ENCODE results near the gene AUTS2.
A peak's percentile ranks its signal among the peaks of the same experiment; 100 is the strongest.

AUTS2 gene

GRCh38 chr7:70312336-70312735 is 714.1 kb downstream of the AUTS2 start:
- Mint-ChIP-seq H3K9me3 (ENCODE audit: low read depth) (no peaks in the 10 kb centered on the region), H3K27ac (no peak overlapping the region), H3K27me3 (no peaks in the 10 kb centered on the region), H3K36me3 (no peaks in the 10 kb centered on the region), H3K4me3 (no peak overlapping the region), H3K4me1 (ENCODE audit: low read depth) (peaks cover 35% of the 10 kb centered on the region)

GRCh38 chr7:70313271-70313670 is 715.0 kb downstream of the AUTS2 start:
- no peak overlapping the region for H3K27ac Mint-ChIP-seq
- no peaks in the 10 kb centered on the region for H3K9me3 Mint-ChIP-seq (ENCODE audit: low read depth)
- H3K27me3 Mint-ChIP-seq: no peaks in the 10 kb centered on the region
- H3K4me3 Mint-ChIP-seq: no peak overlapping the region
- H3K36me3 Mint-ChIP-seq: no peaks in the 10 kb centered on the region
- H3K4me1 Mint-ChIP-seq (ENCODE audit: low read depth): peaks cover 35% of the 10 kb centered on the region

DNA sequence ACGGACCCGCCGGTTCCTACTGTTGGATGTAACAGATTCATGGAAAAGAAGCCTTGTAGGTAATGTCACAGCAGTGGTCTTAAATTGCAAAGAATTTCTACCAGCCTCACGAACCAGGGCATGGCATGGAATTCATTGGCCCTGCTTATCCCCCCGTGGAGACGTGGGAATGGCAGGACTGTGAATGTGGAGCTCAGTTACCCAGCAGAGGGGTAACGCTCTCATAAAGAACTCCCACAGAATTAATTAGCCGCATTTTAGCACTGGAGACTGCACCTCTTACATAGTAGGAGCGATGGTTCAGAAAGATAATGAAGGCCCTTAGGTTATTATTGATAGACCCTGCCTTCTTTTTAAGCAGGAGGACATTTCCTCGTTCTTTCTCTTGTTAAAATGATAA is 715.4 kb downstream of the AUTS2 start:
- H3K4me1 Mint-ChIP-seq (ENCODE audit: low read depth): peaks cover 37% of the 10 kb centered on the region
- no peaks in the 10 kb centered on the region for H3K9me3 Mint-ChIP-seq (ENCODE audit: low read depth)
- H3K27me3 Mint-ChIP-seq: no peaks in the 10 kb centered on the region
- H3K4me3 Mint-ChIP-seq: no peak overlapping the region
- no peaks in the 10 kb centered on the region for H3K36me3 Mint-ChIP-seq
- no peak overlapping the region for H3K27ac Mint-ChIP-seq

DNA sequence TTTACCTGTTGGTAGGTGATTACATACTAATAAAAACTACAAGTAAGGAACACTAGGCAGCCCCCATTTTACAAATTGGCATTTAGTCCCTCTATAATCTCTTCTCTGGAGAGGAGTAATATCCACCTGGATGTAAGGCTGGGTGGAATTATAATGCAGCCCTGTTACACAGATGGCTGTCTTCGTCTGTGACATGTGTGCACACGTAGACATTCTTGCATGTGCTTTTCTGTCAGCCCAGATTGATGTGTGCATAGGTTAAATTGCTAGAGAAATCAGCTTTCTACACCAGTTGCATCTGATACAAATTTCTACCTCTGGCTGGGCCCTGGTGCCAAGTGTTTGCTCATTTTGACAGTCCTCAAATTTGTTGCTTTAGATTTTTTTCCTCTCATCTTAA is 715.9 kb downstream of the AUTS2 start:
- Mint-ChIP-seq H3K4me3 (no peak overlapping the region), H3K4me1 (ENCODE audit: low read depth) (peaks cover 42% of the 10 kb centered on the region)

DNA sequence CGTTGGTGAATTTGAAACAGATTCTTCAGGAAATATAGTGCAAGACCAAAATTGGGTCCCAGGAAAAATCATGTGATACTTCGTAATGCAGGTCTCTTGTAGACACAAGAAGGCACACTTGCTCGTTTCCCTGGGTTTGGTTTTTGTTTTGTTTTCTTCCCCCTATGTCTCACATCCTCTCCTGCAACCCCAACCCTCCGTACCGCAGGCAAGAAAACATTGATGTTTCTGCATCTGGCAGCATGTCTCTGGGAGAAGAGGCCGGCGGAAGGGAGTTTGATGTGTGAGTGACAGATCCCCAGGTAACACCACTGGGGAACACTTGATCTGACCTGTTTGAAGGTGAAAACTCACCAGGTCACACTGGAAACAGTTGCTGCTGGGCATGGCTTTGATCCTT is 718.5 kb downstream of the AUTS2 start:
- Mint-ChIP-seq H3K4me3 (peak overlapping the region; percentile 21), H3K27ac (peak overlapping the region; percentile 12), H3K36me3 (no peaks in the 10 kb centered on the region)

More for the DNA sequence above, 715.9 kb downstream of the AUTS2 start:
- no peaks in the 10 kb centered on the region for H3K27me3 Mint-ChIP-seq
- H3K36me3 Mint-ChIP-seq: no peaks in the 10 kb centered on the region
- H3K9me3 Mint-ChIP-seq (ENCODE audit: low read depth): no peaks in the 10 kb centered on the region
- no peak overlapping the region for H3K27ac Mint-ChIP-seq

DNA sequence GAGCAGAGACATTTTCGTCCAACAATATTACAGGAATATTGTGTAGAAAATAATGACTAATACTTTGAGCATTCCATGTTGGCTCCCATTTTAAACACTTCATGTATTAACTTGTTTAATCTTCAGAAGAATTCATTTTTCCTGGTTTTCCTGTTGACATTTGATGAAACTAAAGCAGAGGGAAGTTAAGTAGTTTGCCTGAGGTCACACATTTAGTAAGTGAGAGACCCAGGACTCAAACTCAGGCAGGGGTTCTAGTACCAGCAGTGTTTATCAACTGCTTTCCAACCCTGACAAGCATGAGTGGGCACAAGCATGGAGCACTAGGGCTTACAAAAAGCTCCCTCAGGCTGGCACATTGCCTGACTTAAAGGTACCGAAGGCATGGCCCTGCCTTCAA is 719.1 kb downstream of the AUTS2 start:
- H3K9me3 Mint-ChIP-seq (ENCODE audit: low read depth): no peaks in the 10 kb centered on the region
- no peak overlapping the region for H3K27ac Mint-ChIP-seq
- no peak overlapping the region for H3K4me3 Mint-ChIP-seq
- H3K36me3 Mint-ChIP-seq: no peaks in the 10 kb centered on the region
- H3K4me1 Mint-ChIP-seq (ENCODE audit: low read depth): peaks cover 37% of the 10 kb centered on the region
- no peaks in the 10 kb centered on the region for H3K27me3 Mint-ChIP-seq

More for the DNA sequence above, 718.5 kb downstream of the AUTS2 start:
- no peaks in the 10 kb centered on the region for H3K9me3 Mint-ChIP-seq (ENCODE audit: low read depth)
- peaks cover 43% of the 10 kb centered on the region for H3K4me1 Mint-ChIP-seq (ENCODE audit: low read depth)
- H3K27me3 Mint-ChIP-seq: no peaks in the 10 kb centered on the region

DNA sequence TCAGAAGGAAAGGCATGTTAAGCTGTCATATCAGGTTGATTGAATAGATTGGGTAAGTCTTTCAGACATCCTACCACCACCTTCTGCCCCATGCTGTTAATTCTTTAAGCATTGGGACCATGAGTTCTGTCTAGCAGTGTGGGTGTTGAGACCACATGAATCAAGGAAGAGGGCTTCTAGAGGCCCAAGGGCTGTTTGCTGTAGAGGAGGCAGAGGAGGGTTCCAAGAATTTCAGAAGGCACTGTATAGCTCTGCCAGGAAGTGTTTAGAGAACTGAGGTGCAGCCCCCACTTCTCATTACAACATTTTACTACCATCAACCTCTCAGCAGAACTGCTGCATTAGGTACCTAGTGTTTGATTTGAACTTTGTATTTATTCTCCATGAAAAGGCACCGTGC is 720.2 kb downstream of the AUTS2 start:
- Mint-ChIP-seq H3K4me1 (ENCODE audit: low read depth) (peaks cover 29% of the 10 kb centered on the region), H3K4me3 (no peak overlapping the region), H3K9me3 (ENCODE audit: low read depth) (no peaks in the 10 kb centered on the region), H3K27me3 (no peaks in the 10 kb centered on the region), H3K27ac (no peak overlapping the region), H3K36me3 (no peaks in the 10 kb centered on the region)

- H3K4me1 Mint-ChIP-seq (ENCODE audit: low read depth): peaks cover 29% of the 10 kb centered on the region
- no peak overlapping the region for H3K27ac Mint-ChIP-seq
- H3K4me3 Mint-ChIP-seq: no peak overlapping the region
- no peaks in the 10 kb centered on the region for H3K27me3 Mint-ChIP-seq
- no peaks in the 10 kb centered on the region for H3K9me3 Mint-ChIP-seq (ENCODE audit: low read depth)
- H3K36me3 Mint-ChIP-seq: no peaks in the 10 kb centered on the region
These were observed 720.8 kb downstream of the AUTS2 start for GRCh38 chr7:70319057-70319456.

GRCh38 chr7:70321016-70321590 is 722.8 kb downstream of the AUTS2 start:
- H3K4me1 Mint-ChIP-seq (ENCODE audit: low read depth): peaks cover 29% of the 10 kb centered on the region

DNA sequence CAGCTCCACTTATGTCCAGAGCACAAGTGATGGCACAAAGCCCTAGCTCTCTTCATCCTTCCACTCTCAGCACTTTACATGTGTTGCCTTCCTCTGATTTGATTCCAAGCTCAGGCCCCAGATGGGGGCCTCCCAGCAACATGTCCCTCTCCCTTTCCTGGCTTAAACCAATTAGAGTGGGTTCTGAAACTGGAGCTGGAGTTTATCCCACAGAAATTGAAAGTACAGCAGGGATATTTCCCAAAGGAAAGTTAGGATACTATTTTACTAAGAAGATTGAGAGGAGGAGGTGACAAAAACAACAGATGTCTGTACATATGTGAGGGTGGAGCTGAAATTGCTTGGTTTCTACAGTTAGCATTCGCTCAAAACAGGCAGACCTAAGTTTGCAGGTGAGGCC is 724.6 kb downstream of the AUTS2 start:
- H3K9me3 Mint-ChIP-seq (ENCODE audit: low read depth): no peaks in the 10 kb centered on the region
- H3K27ac Mint-ChIP-seq: no peak overlapping the region
- H3K27me3 Mint-ChIP-seq: no peaks in the 10 kb centered on the region

More at GRCh38 chr7:70321016-70321590, 722.8 kb downstream of the AUTS2 start:
- Mint-ChIP-seq H3K27ac (no peak overlapping the region), H3K27me3 (no peaks in the 10 kb centered on the region), H3K9me3 (ENCODE audit: low read depth) (no peaks in the 10 kb centered on the region), H3K36me3 (no peaks in the 10 kb centered on the region), H3K4me3 (no peak overlapping the region)

GRCh38 chr7:70325509-70326101 is 727.3 kb downstream of the AUTS2 start:
- Mint-ChIP-seq H3K9me3 (ENCODE audit: low read depth) (peaks cover 9% of the 10 kb centered on the region), H3K27ac (no peak overlapping the region), H3K4me1 (ENCODE audit: low read depth) (no peaks in the 10 kb centered on the region), H3K36me3 (no peaks in the 10 kb centered on the region), H3K4me3 (no peak overlapping the region), H3K27me3 (no peaks in the 10 kb centered on the region)

More for the DNA sequence above, 724.6 kb downstream of the AUTS2 start:
- Mint-ChIP-seq H3K36me3 (no peaks in the 10 kb centered on the region), H3K4me1 (ENCODE audit: low read depth) (peaks cover 16% of the 10 kb centered on the region), H3K4me3 (no peak overlapping the region)

GRCh38 chr7:70334295-70334694 is 736.0 kb downstream of the AUTS2 start:
- H3K4me1 Mint-ChIP-seq (ENCODE audit: low read depth): peaks cover 17% of the 10 kb centered on the region
- H3K27me3 Mint-ChIP-seq: no peaks in the 10 kb centered on the region
- H3K9me3 Mint-ChIP-seq (ENCODE audit: low read depth): peaks cover 9% of the 10 kb centered on the region
- no peaks in the 10 kb centered on the region for H3K36me3 Mint-ChIP-seq
- no peak overlapping the region for H3K27ac Mint-ChIP-seq
- H3K4me3 Mint-ChIP-seq: no peak overlapping the region

- Mint-ChIP-seq H3K27ac (no peak overlapping the region), H3K27me3 (no peaks in the 10 kb centered on the region), H3K4me3 (no peak overlapping the region), H3K9me3 (ENCODE audit: low read depth) (peaks cover 5% of the 10 kb centered on the region), H3K36me3 (no peaks in the 10 kb centered on the region), H3K4me1 (ENCODE audit: low read depth) (peaks cover 17% of the 10 kb centered on the region)
These were observed 736.6 kb downstream of the AUTS2 start for GRCh38 chr7:70334871-70335270.

GRCh38 chr7:70336536-70336935 is 738.3 kb downstream of the AUTS2 start:
- Mint-ChIP-seq H3K9me3 (ENCODE audit: low read depth) (no peaks in the 10 kb centered on the region), H3K4me3 (no peak overlapping the region), H3K27ac (no peak overlapping the region), H3K4me1 (ENCODE audit: low read depth) (peaks cover 17% of the 10 kb centered on the region), H3K27me3 (no peaks in the 10 kb centered on the region), H3K36me3 (no peaks in the 10 kb centered on the region)

DNA sequence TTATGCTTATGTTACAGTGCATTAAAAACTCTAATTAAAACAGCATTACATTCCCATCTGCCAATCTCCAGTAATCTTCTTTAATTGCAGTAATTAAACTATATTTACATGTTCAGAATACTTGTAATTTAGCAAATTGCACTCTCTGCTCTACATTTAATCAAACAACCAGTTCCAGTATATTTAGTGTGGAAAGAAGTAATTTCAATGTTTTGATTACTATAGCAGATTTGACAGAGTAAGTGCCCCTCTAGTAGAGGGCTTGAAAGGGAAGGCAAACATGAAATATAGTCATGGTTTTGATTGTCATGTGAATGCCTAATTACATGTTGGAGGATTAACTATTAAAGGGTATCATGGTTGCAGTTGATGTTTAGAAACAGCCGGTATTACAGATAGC is 739.7 kb downstream of the AUTS2 start:
- Mint-ChIP-seq H3K36me3 (no peaks in the 10 kb centered on the region), H3K9me3 (ENCODE audit: low read depth) (no peaks in the 10 kb centered on the region), H3K4me3 (no peak overlapping the region), H3K27ac (no peak overlapping the region), H3K27me3 (no peaks in the 10 kb centered on the region), H3K4me1 (ENCODE audit: low read depth) (peaks cover 17% of the 10 kb centered on the region)

DNA sequence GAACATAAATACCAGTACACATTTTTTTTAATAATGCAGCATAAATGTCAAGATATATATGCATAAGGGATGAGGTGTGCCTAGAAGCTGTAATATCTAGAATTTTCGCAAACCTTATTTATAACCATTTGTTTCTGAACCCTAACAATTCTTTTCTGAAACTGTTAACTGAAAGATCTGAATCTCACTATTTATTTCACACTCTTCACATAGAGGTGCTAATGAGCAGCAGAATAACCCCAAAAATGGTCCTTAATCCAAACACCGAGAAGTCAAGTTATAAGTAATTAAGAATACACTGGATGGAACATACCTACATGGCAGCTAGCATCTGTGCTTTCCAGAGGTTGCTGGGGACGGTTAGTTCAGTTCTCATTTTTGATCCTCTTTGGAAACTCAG is 742.0 kb downstream of the AUTS2 start:
- Mint-ChIP-seq H3K36me3 (no peaks in the 10 kb centered on the region), H3K4me3 (no peak overlapping the region), H3K27ac (no peak overlapping the region), H3K4me1 (ENCODE audit: low read depth) (peaks cover 4% of the 10 kb centered on the region), H3K9me3 (ENCODE audit: low read depth) (no peaks in the 10 kb centered on the region), H3K27me3 (no peaks in the 10 kb centered on the region)
